ENCODE results near the gene STK10.

GRCh38 chr5:172172912-172173563 lies 15.0 kb downstream of the STK10 start:
- TF ChIP-seq, protein P1, sequence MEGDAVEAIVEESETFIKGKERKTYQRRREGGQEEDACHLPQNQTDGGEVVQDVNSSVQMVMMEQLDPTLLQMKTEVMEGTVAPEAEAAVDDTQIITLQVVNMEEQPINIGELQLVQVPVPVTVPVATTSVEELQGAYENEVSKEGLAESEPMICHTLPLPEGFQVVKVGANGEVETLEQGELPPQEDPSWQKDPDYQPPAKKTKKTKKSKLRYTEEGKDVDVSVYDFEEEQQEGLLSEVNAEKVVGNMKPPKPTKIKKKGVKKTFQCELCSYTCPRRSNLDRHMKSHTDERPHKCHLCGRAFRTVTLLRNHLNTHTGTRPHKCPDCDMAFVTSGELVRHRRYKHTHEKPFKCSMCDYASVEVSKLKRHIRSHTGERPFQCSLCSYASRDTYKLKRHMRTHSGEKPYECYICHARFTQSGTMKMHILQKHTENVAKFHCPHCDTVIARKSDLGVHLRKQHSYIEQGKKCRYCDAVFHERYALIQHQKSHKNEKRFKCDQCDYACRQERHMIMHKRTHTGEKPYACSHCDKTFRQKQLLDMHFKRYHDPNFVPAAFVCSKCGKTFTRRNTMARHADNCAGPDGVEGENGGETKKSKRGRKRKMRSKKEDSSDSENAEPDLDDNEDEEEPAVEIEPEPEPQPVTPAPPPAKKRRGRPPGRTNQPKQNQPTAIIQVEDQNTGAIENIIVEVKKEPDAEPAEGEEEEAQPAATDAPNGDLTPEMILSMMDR (IDR thresholded peaks at IDR 0.05) = no peak
- no peak for TF ChIP-seq POLR2A (IDR thresholded peaks at IDR 0.05)

Data from body of pancreas (tissue), 4 donors.